GM19035 (cell line): ENCODE results near the gene MAD1L1.
"Not testable (repeated sequence)": the region's sequence is repeated elsewhere in the genome, so short reads cannot be mapped to it uniquely, and the experiment has no call there.

Source experiments
- ATAC-seq: cut with Tn5 transposase; IDR thresholded peaks from one replicate; pipeline ENCODE4 v1.9.1; 2021; ENCODE audit not compliant: unreplicated experiment

MAD1L1 gene

GRCh38 chr7:1849351-1850041 is 383.2 kb downstream of the MAD1L1 start:
- ATAC-seq, result no peak

- ATAC-seq, result no peak
These were observed 383.8 kb downstream of the MAD1L1 start for GRCh38 chr7:1848911-1849311.

GRCh38 chr7:1848013-1848640 is 384.6 kb downstream of the MAD1L1 start:
- no peak for ATAC-seq

GRCh38 chr7:1847260-1848001 is 385.3 kb downstream of the MAD1L1 start:
- ATAC-seq, result no peak

DNA sequence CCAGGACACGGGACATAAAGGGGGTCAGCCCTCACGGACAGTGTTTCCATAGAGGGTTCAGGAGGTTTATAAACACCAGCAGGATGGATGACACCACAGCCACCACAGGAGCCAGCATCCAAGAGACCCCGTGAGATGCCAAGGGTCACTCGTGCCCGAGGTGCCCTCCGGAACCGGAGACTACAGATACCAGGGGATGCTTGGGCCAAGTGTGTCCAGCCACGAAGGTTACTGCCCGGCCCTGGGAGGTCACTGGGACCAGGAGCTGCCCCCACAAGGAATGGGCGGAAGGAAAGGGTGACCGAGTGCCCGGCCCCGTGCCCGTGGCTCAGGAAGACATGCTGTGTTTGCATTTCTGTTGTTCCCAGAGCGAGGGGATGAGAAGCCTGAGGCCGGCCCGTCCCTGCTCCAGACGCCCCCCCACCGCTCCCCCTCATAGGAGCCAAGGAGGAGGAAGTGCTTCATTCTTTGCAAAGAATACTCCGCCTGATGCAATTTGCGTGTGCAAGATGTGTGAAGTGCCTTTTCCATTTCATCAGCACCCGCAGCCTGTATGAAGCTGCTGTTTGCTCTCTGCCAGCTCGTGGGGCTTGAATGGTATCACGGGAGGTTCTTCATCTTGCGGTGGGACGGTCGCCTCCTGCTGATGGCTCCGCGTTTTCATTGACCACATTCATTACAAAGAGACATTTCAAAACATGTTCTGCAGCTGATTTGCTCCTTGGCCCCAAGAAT is 386.2 kb downstream of the MAD1L1 start:
- no peak for ATAC-seq

- ATAC-seq, result no peak
These were observed 387.0 kb downstream of the MAD1L1 start for GRCh38 chr7:1845536-1846311.

DNA sequence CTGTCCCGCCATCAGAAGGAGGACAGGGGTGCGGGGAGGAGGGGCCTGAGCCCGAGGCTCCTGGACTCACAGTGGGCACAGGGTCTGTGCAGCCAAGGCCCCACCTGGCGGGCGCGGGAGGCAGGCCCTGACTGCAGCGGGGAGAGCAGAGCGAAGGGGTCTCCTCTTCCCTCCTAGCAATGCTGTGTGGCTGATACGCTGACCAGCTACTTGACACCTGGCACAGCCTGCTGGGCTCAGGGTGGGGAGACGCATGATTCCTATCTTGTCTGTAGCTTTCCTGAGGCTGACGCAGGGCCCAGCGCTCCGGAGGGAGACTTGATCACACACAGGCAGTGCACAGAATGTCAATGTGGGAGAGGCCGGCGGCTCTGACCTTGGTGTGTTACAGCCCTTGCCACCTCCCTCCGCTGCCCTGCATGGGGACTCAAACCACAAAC is 387.8 kb downstream of the MAD1L1 start:
- no peak for ATAC-seq

- no peak for ATAC-seq
These were observed 388.3 kb downstream of the MAD1L1 start for GRCh38 chr7:1844336-1844950.

- no peak for ATAC-seq
These were observed 388.8 kb downstream of the MAD1L1 start for GRCh38 chr7:1843921-1844335.

- no peak for ATAC-seq
These were observed 389.4 kb downstream of the MAD1L1 start for GRCh38 chr7:1843271-1843861.

GRCh38 chr7:1842321-1843221 is 390.2 kb downstream of the MAD1L1 start:
- ATAC-seq, result no peak

GRCh38 chr7:1841286-1842021 is 391.3 kb downstream of the MAD1L1 start:
- not testable (repeated sequence) for ATAC-seq

GRCh38 chr7:1840744-1841143 is 392.0 kb downstream of the MAD1L1 start:
- ATAC-seq, result not testable (repeated sequence)

DNA sequence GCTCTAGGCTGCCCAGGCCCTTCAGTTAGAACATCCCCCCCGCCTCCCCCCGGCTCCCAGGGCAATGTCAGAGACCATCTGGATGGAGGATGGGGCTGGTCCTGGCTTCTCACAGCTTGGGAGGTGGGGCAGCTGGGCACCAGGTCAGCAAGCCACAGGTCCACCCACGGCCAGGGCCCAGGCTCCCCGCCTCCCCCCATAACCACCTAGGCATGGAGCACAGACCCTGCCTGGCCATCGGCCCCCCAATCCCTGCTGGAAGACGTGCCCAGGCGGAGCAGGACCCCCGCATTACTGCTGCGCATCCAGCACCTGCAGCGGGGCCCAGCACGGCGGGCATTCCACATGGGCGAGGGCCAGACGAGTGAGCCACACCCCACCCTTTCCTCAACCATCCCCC is 393.0 kb downstream of the MAD1L1 start:
- no peak for ATAC-seq

DNA sequence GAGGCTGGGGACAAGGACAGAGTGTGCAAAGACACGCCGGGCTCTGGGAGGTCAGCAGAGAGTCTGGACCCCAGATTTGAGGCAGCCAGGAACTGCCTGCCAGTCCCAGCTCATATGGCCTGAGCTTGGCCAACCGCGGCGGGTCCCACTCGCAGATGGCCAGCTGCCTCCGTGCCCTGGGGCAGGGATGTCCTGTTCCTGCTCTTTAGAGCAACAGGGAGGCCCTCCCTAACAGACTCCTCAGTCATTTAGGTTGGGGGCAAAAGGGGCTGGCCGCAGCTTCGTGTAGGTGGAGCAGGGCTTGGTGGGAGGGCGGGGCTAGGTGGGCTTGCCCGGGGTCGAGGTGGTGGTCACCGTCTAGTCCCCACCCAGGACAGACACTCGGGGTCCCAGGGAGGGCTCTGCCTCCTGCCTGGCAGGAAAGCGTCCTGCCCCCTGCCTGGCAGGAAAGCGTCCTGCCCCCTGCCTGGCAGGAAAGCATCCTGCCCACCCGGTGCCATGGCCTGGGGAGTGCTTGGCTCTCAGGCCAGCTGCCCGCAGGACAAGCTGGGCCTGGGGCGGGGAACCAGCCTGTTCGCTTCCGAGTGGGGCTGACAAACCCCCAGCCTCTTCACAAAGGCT is 393.7 kb downstream of the MAD1L1 start:
- ATAC-seq, result not testable (repeated sequence)

DNA sequence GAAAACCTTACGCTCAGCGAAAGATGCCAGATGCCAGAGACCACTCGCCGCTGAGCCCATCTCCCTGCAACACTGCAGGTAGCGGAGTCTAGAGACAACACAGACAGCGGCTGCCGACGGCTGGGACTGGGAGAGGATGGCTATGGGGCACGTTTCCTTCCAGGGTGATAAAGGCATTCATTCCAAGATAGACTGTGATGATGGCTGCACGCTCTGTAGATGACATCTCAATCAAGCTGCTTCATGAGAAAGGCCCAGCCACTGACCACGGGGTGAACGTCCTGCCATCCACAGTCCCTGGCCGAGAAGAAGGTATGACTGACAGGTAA is 394.2 kb downstream of the MAD1L1 start:
- not testable (repeated sequence) for ATAC-seq

GRCh38 chr7:1837696-1838543 is 394.8 kb downstream of the MAD1L1 start:
- not testable (repeated sequence) for ATAC-seq
